ENCODE results near the gene TPBG. TPM values are rescaled to one million over a fixed set of nuclear protein-coding genes. Genes with fewer than 3 reads are reported as not detected.
A peak's percentile ranks its signal among the peaks of the same experiment; 100 is the strongest.

Gene TPBG
- total and polyA plus RNA-seq, 2 donors from 2014 or later = 5.8 to 30.8 TPM

DNA sequence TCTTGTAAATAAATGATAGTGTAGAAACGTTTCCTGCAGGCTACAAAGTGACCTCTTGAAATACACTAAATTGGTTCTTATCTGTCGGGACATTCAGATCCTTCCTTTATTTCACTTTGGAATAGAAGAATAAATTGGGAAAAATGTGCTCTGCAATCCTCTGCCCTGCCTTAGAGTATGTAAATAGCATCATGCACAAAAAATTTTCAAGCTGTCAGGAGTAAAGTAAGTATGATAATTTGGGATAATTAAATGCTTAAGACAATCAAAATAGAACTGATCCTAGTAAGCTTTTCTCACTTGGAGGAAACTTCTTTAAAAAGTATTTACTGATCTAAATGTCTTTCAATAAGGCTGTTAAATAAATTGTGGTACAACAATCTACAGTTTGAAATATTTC lies 3.1 kb upstream of the TPBG start:
- Histone ChIP-seq H3K4me1 (ENCODE audit: control insufficient read depth in 2 of 3, insufficient read depth in 2 of 3, low read depth in 1 of 3, low read length in 3 of 3) (peaks cover 0 to 5% (median 0%) of the 10 kb centered on the region in 3 donors), H3K9ac (ENCODE audit: low read length in 3 of 3) (no peak overlapping the region), H3K36me3 (ENCODE audit: control insufficient read depth in 2 of 3, insufficient read depth in 3 of 3, low read length in 3 of 3) (no peaks in the 10 kb centered on the region), H3K4me3 (ENCODE audit: low read length in 3 of 3) (no peak overlapping the region), H3K27ac (ENCODE audit: low read depth in 2 of 2, low read length in 2 of 2) (no peak overlapping the region), H3K9me3 (ENCODE audit: control insufficient read depth in 2 of 3, insufficient read depth in 1 of 3, low read length in 3 of 3) (no peaks in the 10 kb centered on the region), H3K27me3 (ENCODE audit: control insufficient read depth, insufficient read depth, low read length) (no peaks in the 10 kb centered on the region)
- intact Hi-C loops (cut with DNase I) = no loop called here
- FAIRE-seq (no peak), DNase-seq (no peak)
- TF ChIP-seq, protein P1, sequence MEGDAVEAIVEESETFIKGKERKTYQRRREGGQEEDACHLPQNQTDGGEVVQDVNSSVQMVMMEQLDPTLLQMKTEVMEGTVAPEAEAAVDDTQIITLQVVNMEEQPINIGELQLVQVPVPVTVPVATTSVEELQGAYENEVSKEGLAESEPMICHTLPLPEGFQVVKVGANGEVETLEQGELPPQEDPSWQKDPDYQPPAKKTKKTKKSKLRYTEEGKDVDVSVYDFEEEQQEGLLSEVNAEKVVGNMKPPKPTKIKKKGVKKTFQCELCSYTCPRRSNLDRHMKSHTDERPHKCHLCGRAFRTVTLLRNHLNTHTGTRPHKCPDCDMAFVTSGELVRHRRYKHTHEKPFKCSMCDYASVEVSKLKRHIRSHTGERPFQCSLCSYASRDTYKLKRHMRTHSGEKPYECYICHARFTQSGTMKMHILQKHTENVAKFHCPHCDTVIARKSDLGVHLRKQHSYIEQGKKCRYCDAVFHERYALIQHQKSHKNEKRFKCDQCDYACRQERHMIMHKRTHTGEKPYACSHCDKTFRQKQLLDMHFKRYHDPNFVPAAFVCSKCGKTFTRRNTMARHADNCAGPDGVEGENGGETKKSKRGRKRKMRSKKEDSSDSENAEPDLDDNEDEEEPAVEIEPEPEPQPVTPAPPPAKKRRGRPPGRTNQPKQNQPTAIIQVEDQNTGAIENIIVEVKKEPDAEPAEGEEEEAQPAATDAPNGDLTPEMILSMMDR (IDR thresholded peaks at IDR 0.05; ENCODE audit: borderline replicate concordance, extremely low read depth, insufficient read depth) = no peak

DNA sequence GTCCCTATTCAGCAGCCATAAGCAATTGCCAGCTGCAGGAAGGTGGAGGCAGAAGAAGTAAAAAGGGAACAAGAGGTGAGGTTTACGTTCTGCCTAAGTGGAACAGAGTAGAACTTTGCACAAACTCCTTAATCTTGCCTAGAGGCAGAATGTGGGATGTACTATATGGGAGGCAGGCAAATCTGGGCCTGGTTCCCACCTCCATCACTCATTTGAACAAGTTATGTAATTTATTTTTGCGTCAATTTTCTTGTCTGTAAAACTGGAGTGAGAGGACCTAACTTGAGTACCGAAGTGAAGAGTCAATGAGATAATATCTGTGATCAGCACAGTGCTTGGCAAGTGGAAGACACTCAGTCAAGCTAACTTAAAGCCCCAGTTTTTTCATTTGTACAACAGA lies 2.0 kb upstream of the TPBG start:
- Histone ChIP-seq H3K9ac (ENCODE audit: low read length in 3 of 3) (no peak overlapping the region), H3K4me3 (ENCODE audit: low read length in 3 of 3) (no peak overlapping the region), H3K27me3 (ENCODE audit: control insufficient read depth, insufficient read depth, low read length) (no peaks in the 10 kb centered on the region), H3K9me3 (ENCODE audit: control insufficient read depth in 2 of 3, insufficient read depth in 1 of 3, low read length in 3 of 3) (no peaks in the 10 kb centered on the region), H3K27ac (ENCODE audit: low read depth in 2 of 2, low read length in 2 of 2) (no peak overlapping the region), H3K4me1 (ENCODE audit: control insufficient read depth in 2 of 3, insufficient read depth in 2 of 3, low read depth in 1 of 3, low read length in 3 of 3) (peaks cover 0 to 7% (median 0%) of the 10 kb centered on the region in 3 donors), H3K36me3 (ENCODE audit: control insufficient read depth in 2 of 3, insufficient read depth in 3 of 3, low read length in 3 of 3) (no peaks in the 10 kb centered on the region)
- FAIRE-seq (no peak), DNase-seq (no peak)
- intact Hi-C loops (cut with DNase I) = no loop called here
- TF ChIP-seq, protein P1 (IDR thresholded peaks at IDR 0.05; ENCODE audit: borderline replicate concordance, extremely low read depth, insufficient read depth) = no peak

DNA sequence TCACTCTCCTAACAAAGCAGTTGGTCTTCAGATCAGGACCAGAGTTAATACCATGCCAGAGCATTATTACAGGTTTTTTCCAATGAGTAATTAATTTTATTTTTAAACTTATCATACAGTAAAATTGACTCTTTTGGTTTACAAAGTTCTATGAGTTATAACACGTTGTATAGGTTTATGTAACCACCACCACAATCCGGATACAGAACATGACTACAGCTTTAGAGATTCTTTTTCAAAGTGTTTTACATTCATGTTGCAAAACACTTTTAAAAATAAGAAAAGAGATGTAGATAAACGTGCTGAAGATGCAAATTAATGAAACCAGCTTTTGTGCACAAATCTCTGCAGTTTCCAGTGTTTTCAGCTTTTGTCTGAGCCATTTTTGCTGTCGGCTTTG lies 1.5 kb upstream of the TPBG start:
- no peak for DNase-seq
- no peaks in the 10 kb centered on the region for H3K27me3 ChIP-seq (ENCODE audit: control insufficient read depth, insufficient read depth, low read length)
- peaks cover 0 to 7% (median 0%) of the 10 kb centered on the region in 3 donors for H3K4me1 ChIP-seq (ENCODE audit: control insufficient read depth in 2 of 3, insufficient read depth in 2 of 3, low read depth in 1 of 3, low read length in 3 of 3)
- no peak for FAIRE-seq
- intact Hi-C loops (cut with DNase I) = no loop called here
- H3K9ac ChIP-seq (ENCODE audit: low read length in 3 of 3) = no peak overlapping the region
- no peak overlapping the region for H3K4me3 ChIP-seq (ENCODE audit: low read length in 3 of 3)
- no peaks in the 10 kb centered on the region for H3K36me3 ChIP-seq (ENCODE audit: control insufficient read depth in 2 of 3, insufficient read depth in 3 of 3, low read length in 3 of 3)
- H3K9me3 ChIP-seq (ENCODE audit: control insufficient read depth in 2 of 3, insufficient read depth in 1 of 3, low read length in 3 of 3) = no peaks in the 10 kb centered on the region
- TF ChIP-seq, protein P1 (IDR thresholded peaks at IDR 0.05; ENCODE audit: borderline replicate concordance, extremely low read depth, insufficient read depth) = no peak
- H3K27ac ChIP-seq (ENCODE audit: low read depth in 2 of 2, low read length in 2 of 2) = no peak overlapping the region

DNA sequence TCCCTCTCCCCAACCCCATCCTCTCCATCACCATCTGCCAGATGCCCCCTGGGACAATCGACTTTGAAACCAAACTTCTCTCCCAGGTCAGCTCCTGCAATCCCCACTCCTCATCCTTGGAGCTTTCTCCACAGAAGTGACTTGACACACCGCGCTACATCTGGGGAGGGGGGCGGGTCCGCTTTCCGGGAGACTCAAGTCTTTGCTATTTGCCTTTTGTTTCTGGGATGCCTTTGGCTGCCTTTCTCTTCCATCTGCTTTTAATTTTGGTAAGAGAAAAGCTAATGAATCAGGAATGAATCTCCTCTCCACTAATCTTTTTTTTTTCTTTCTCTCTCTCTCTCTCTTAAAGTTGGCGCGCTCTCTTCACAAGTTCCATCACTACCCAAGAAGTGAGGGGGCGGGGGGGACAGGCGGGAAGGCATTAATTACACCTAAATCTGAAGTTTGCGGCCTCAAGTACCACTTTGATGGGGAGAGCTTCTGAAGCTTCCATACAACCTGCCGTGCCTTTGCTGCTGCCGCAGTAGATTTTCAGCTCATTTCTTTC lies 664 bp upstream of the TPBG start:
- DNase-seq (peak in 2 of 5 donors; percentile 38 to 63), FAIRE-seq (no peak)
- Histone ChIP-seq H3K4me1 (ENCODE audit: control insufficient read depth in 2 of 3, insufficient read depth in 2 of 3, low read depth in 1 of 3, low read length in 3 of 3) (peaks cover 0 to 7% (median 0%) of the 10 kb centered on the region in 3 donors), H3K36me3 (ENCODE audit: control insufficient read depth in 2 of 3, insufficient read depth in 3 of 3, low read length in 3 of 3) (no peaks in the 10 kb centered on the region), H3K9ac (ENCODE audit: low read length in 3 of 3) (peak overlapping the region in 2 of 3 donors; percentile 71 to 72), H3K9me3 (ENCODE audit: control insufficient read depth in 2 of 3, insufficient read depth in 1 of 3, low read length in 3 of 3) (no peaks in the 10 kb centered on the region), H3K27ac (ENCODE audit: low read depth in 2 of 2, low read length in 2 of 2) (no peak overlapping the region), H3K4me3 (ENCODE audit: low read length in 3 of 3) (peak overlapping the region; percentile 76 to 85 (median 79)), H3K27me3 (ENCODE audit: control insufficient read depth, insufficient read depth, low read length) (no peaks in the 10 kb centered on the region)
- intact Hi-C loops (cut with DNase I) = no loop called here
- TF ChIP-seq, protein P1 (IDR thresholded peaks at IDR 0.05; ENCODE audit: borderline replicate concordance, extremely low read depth, insufficient read depth) = no peak

All from kidney (tissue), 14 donors.